HepG2 (cell line): ENCODE measurements around the gene PANK2. TPM values are rescaled to one million over a fixed set of nuclear protein-coding genes. Genes with fewer than 3 reads are reported as not detected.

ENCODE experiments used
- ATAC-seq: fragments of 200-7000 bp; cut with Tn5 transposase; 3 replicates; pipeline ENCODE4 v1.9.1; 2020; ENCODE audit warnings: mild to moderate bottlenecking, moderate library complexity
- BruUV-seq: library from RNA; stranded (reverse); fragments of 400-500 nt; replicated peaks from 2 replicates; lab custom pipeline; 2021; lab: Mats Ljungman, UMichigan
- CTCF ChIA-PET: fragments of 300-600 bp; formaldehyde crosslinking; extraction: SDS; loops from one replicate; lab custom pipeline; 2021; ENCODE audit warnings: low total read pairs, inconsistent platforms, low intra/inter-chr PET ratio; lab: Yijun Ruan, JAX
- POLR2A ChIA-PET: fragments of 350-600 bp; sonication (Branson Sonifier 250); formaldehyde crosslinking; loops from one replicate; lab custom pipeline; 2020; ENCODE audit warnings: antibody characterized with exemption, inconsistent platforms; lab: Yijun Ruan, JAX
- DNase-seq: peaks from one replicate; pipeline ENCODE4 v3.0.0-alpha.2; 2015; ENCODE audit warnings: low spot score
- FAIRE-seq: peaks from 3 replicates; lab custom pipeline; 2011; peaks lifted over from hg19 to GRCh38; lab: Jason Lieb, UNC
- H2AFZ ChIP-seq: one replicate; pipeline ENCODE4 v1.6.1; 2011; ENCODE audit warnings: low read length, inconsistent platforms
- H3K27ac ChIP-seq: fragments of 300-600 bp; 3 replicates; pipeline ENCODE4 v1.8.0; 2011; ENCODE audit warnings: mixed run types, mild to moderate bottlenecking, mixed read lengths, low read length, inconsistent platforms; ENCODE audit not compliant: insufficient read depth; ENCODE audit errors: extremely low read length
- H3K27me3 ChIP-seq, 2 experiments: fragments of 200-600 bp in 1 of 2; 2 replicates in 1 of 2; 3 replicates in 1 of 2; pipeline versions ENCODE4 v1.6.0 to v1.8.0; 2011; ENCODE audit warnings: low read length in 2 of 2, mild to moderate bottlenecking in 2 of 2, moderate library complexity in 2 of 2, inconsistent platforms in 1 of 2; ENCODE audit not compliant: insufficient read depth in 2 of 2, control insufficient read depth in 1 of 2
- H3K36me3 ChIP-seq, 2 experiments: fragments of 200-600 bp in 1 of 2; replicated peaks in 1 of 2; 2 replicates in 1 of 2; 3 replicates in 1 of 2; pipeline versions ENCODE4 v1.5.1 to v1.8.0; 2011; ENCODE audit warnings: low read length in 2 of 2, inconsistent platforms in 1 of 2; ENCODE audit not compliant: insufficient read depth in 2 of 2, control insufficient read depth in 1 of 2
- H3K4me1 ChIP-seq: 2 replicates; pipeline ENCODE4 v1.5.1; 2012; ENCODE audit warnings: low read length, inconsistent platforms; ENCODE audit not compliant: insufficient read depth
- H3K4me2 ChIP-seq: 2 replicates; pipeline ENCODE4 v1.6.0; 2011; ENCODE audit warnings: low read depth, low read length, inconsistent platforms
- H3K4me3 ChIP-seq, 3 experiments: fragments of 200-600 bp in 1 of 3; sonication (generic), shearing (Covaris generic) in 1 of 3; replicated peaks in 1 of 3; 2 replicates each; pipeline ENCODE4 v1.5.1; 2011 to 2016; ENCODE audit warnings: low read length in 3 of 3, inconsistent platforms in 2 of 3, low read depth in 2 of 3, mild to moderate bottlenecking in 2 of 3, control low read depth in 1 of 3, mixed read lengths in 1 of 3; ENCODE audit not compliant: insufficient read depth in 1 of 3
- H3K79me2 ChIP-seq: one replicate; pipeline ENCODE4 v1.6.1; 2011; ENCODE audit warnings: low read length, inconsistent platforms; ENCODE audit not compliant: insufficient read depth
- H3K9ac ChIP-seq: 2 replicates; pipeline ENCODE4 v1.6.0; 2011; ENCODE audit warnings: mild to moderate bottlenecking, low read depth, low read length, inconsistent platforms; ENCODE audit not compliant: insufficient read depth
- H3K9me3 ChIP-seq: 2 replicates; pipeline ENCODE4 v1.5.1; 2012; ENCODE audit warnings: mild to moderate bottlenecking, low read length
- H4K20me1 ChIP-seq: 2 replicates; pipeline ENCODE4 v1.6.0; 2011; ENCODE audit warnings: inconsistent platforms, mild to moderate bottlenecking, low read length, moderate library complexity; ENCODE audit not compliant: insufficient read depth
- CTCF ChIP-seq: sonication (generic); formaldehyde crosslinking; IDR thresholded peaks from 2 replicates; pipeline ENCODE4 v1.5.0; 2020; ENCODE audit warnings: mild to moderate bottlenecking, missing genetic modification reagents, moderate library complexity
- FOXK1 ChIP-seq: sonication (generic); formaldehyde crosslinking; IDR thresholded peaks from 2 replicates; pipeline ENCODE4 v1.4.0; 2020; ENCODE audit warnings: low read depth, missing genetic modification reagents, borderline replicate concordance
- HOXA3 ChIP-seq: sonication (generic); formaldehyde crosslinking; IDR thresholded peaks from 2 replicates; pipeline ENCODE4 v1.5.0; 2020; ENCODE audit warnings: missing genetic modification reagents
- MAFF ChIP-seq: IDR thresholded peaks from 2 replicates; pipeline ENCODE4 v1.6.1; 2011; ENCODE audit warnings: low read depth, low read length, improper control_type of control experiment
- MAFK ChIP-seq, 2 experiments: IDR thresholded peaks in 1 of 2; conservative IDR thresholded peaks in 1 of 2; 2 replicates each; pipeline ENCODE4 v1.6.1; 2011; ENCODE audit warnings: improper control_type of control experiment in 2 of 2, low read length in 2 of 2
- PHF20 ChIP-seq: sonication (generic); formaldehyde crosslinking; IDR thresholded peaks from 2 replicates; pipeline ENCODE4 v1.5.0; 2020; ENCODE audit warnings: mild to moderate bottlenecking, missing genetic modification reagents
- RBFOX2 ChIP-seq: fragments of 200-400 bp; formaldehyde crosslinking; IDR thresholded peaks from 2 replicates; pipeline ENCODE4 v1.6.1; 2017; ENCODE audit warnings: low read depth, mild to moderate bottlenecking, low read length
- SALL2 ChIP-seq: sonication (generic); formaldehyde crosslinking; IDR thresholded peaks from 2 replicates; pipeline ENCODE4 v1.8.1; 2023; ENCODE audit warnings: mild to moderate bottlenecking, missing genetic modification reagents, inconsistent platforms
- SSRP1 ChIP-seq: IDR thresholded peaks from 2 replicates; pipeline ENCODE4 v1.6.1; 2016; ENCODE audit warnings: control low read depth
- ZBTB7A ChIP-seq: sonication (generic); formaldehyde crosslinking; IDR thresholded peaks from 2 replicates; pipeline ENCODE4 v1.8.0; 2022; ENCODE audit warnings: mild to moderate bottlenecking, missing genetic modification reagents
- ZNF510 ChIP-seq: sonication (generic); formaldehyde crosslinking; IDR thresholded peaks from 2 replicates; pipeline ENCODE4 v1.4.0; 2020; ENCODE audit warnings: low read depth, mild to moderate bottlenecking, missing genetic modification reagents
- ZNF629 ChIP-seq: sonication (generic); formaldehyde crosslinking; conservative IDR thresholded peaks from 2 replicates; pipeline ENCODE4 v1.5.0; 2020; ENCODE audit warnings: missing genetic modification reagents
- ZNF781 ChIP-seq: sonication (generic); formaldehyde crosslinking; IDR thresholded peaks from 2 replicates; pipeline ENCODE4 v1.5.1; 2020; ENCODE audit warnings: borderline replicate concordance, mild to moderate bottlenecking, missing genetic modification reagents; ENCODE audit errors: not compliant biosample characterization
- WGBS: methylation state at CpG from one replicate; pipeline ENCODE4 v1.1.6; 2017; ENCODE audit warnings: low lambda C conversion rate; 5-methylcytosine and 5-hydroxymethylcytosine counted together
- in situ Hi-C: cut with HindIII; loops from 2 replicates; pipeline ENCODE4 v1.10.0; 2017; ENCODE audit warnings: low pct_unique_long_range_greater_than_20kb; ENCODE audit not compliant: extremely low pct_ligation_motif_present
- intact Hi-C: fragments of 100-400 bp; cut with micrococcal nuclease; formaldehyde crosslinking; loops from one replicate; pipeline ENCODE4 v1.10.0; 2022; ENCODE audit not compliant: unreplicated experiment
- polyA plus RNA-seq, 8 experiments: library from polyadenylated mRNA; depleted of rRNA in 3 of 8; stranded (reverse) in 7 of 8; unstranded in 1 of 8; fragments of >200 nt; fragmentation: Illumina TruSeq in 4 of 8; extraction: Trizol in 4 of 8; gene quantifications; 2 replicates each; pipeline versions ENCODE4 v1.2.1 to v1.2.3, GENCODE V29; 2011 to 2016; ENCODE audit warnings: low read depth in 4 of 8, missing spikeins in 1 of 8, mixed read lengths in 1 of 8; ENCODE audit not compliant: insufficient read depth in 1 of 8
- total RNA-seq, 5 experiments: library from RNA; depleted of rRNA; stranded (reverse); fragments of >200 nt; fragmentation: Illumina TruSeq; extraction: Trizol; gene quantifications; 2 replicates each; pipeline ENCODE4 v1.2.3, GENCODE V29; 2016; ENCODE audit warnings: low read depth in 1 of 5
- TF ChIP-seq, protein P1 (sequence below): sonication (generic); formaldehyde crosslinking; conservative IDR thresholded peaks from 2 replicates; pipeline ENCODE4 v1.5.0; 2020; ENCODE audit warnings: missing genetic modification reagents

PANK2 gene
- total and polyA plus RNA-seq, 2 of the 13 experiments (the other 11 are each of a cell fraction or from before 2014, with no cell fraction given): 39.2 to 123 TPM

DNA sequence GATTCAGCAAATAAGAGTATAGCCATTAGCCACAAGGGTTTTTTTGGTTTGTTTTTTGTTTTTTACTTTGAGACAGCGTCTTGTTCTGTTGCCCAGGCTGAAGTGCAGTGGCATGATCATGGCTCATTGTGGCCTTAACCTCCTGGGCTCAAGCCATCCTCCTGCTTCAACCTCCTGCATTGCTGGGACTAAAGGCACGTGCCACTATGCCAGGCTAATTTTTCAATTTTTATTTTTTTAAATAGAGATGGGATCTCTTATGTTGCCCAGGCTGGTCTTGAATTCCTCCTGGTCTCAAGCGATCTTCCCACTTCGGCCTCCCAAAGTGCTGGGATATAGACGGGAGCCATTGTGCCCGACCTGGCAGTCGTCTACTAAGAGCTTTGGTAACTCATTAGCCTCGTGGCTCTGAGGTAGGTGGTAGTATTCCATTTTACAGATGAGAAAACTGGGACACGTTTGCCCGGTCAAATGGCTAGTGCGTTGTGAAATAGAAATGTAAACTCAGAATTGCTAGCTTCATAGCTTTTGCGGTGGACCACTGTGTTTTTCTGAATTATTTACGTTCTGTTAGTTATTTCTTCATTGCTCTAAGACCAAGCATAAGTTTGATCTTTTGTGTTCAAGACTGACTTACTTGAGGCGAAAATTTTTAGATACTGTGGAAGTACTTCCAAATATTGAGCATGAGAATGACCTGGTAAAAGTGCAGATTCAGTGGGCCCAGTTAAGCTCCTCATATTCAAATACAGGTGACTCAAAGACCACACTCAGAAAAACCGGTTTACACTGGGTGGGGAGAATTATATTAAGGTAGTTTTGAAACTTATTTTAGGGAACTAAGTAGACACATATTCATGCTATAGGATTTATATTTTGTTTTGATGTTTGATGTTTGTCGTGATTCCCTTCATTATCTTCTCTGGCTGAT, 2.1 kb downstream of the PANK2 start (continued):
- TF ChIP-seq ZNF629 (CRISPR knock-in tag) (peak; percentile 99), HOXA3 (no peak), FOXK1 (CRISPR knock-in tag) (peak; percentile 20; the same call in 1 of the 2 replicates), ZNF781 (CRISPR knock-in tag) (no peak), ZNF510 (CRISPR knock-in tag) (peak; percentile 38; the same call in 1 of the 2 replicates)
- TF ChIP-seq, protein P1, sequence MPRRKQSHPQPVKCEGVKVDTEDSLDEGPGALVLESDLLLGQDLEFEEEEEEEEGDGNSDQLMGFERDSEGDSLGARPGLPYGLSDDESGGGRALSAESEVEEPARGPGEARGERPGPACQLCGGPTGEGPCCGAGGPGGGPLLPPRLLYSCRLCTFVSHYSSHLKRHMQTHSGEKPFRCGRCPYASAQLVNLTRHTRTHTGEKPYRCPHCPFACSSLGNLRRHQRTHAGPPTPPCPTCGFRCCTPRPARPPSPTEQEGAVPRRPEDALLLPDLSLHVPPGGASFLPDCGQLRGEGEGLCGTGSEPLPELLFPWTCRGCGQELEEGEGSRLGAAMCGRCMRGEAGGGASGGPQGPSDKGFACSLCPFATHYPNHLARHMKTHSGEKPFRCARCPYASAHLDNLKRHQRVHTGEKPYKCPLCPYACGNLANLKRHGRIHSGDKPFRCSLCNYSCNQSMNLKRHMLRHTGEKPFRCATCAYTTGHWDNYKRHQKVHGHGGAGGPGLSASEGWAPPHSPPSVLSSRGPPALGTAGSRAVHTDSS (CRISPR knock-in tag): no peak

- POLR2A ChIA-PET: interaction anchor here (1.0 to 1.5 kb wide), 2 partner anchors 48 to 121 kb away, joined by 6 read pairs; no protein-coding TSS in a partner anchor
- Histone ChIP-seq H3K36me3 (peaks cover 6 to 34% of the 10 kb centered on the region in 2 experiments), H3K27ac (no peak overlapping the region), H3K9ac (no peak overlapping the region), H3K4me1 (peaks cover 93% of the 10 kb centered on the region), H2AFZ (no peak overlapping the region), H3K9me3 (no peaks in the 10 kb centered on the region), H4K20me1 (peaks cover 95% of the 10 kb centered on the region), H3K79me2 (peaks cover 99% of the 10 kb centered on the region), H3K27me3 (no peaks in the 10 kb centered on the region; a peak in 1 of 5 replicates), H3K4me3 (no peak overlapping the region), H3K4me2 (no peak overlapping the region)
- WGBS: 92% methylated on average over 5 of the region's 5 CpGs
- intact Hi-C loops (loop anchor here (5.0 kb wide), 1 partner anchor 118 kb away; no protein-coding TSS in a partner anchor), in situ Hi-C loops (no loop called here)
- ATAC-seq (no peak), FAIRE-seq (no peak), DNase-seq (no peak)
- CTCF ChIA-PET: no interaction called here
- BruUV-seq: no TSS peak
- TF ChIP-seq CTCF (CRISPR knock-in tag) (no peak), PHF20 (CRISPR knock-in tag) (no peak), MAFK (conservative IDR thresholded peaks at IDR 0.05 in 1 of 2, IDR thresholded peaks at IDR 0.05 in 1 of 2; ENCODE audit: low read length in 2 of 2) (peak; percentile 46 to 78; a peak in 3 of 4 replicates), SSRP1 (CRISPR knock-in tag) (0 out of 2 replicates have a peak, but pooled peaks have one; percentile 57), MAFF (peak; percentile 65), RBFOX2 (peak; percentile 33; the same call in 1 of the 2 replicates), SALL2 (no peak), ZBTB7A (CRISPR knock-in tag) (0 out of 2 replicates have a peak, but pooled peaks have one; percentile 33)
Observed at GRCh38 chr20:3894796-3895195, 5.6 kb downstream of the PANK2 start.
